ENCODE data around the gene PYGO2.
"Not testable (repeated sequence)": the region's sequence is repeated elsewhere in the genome, so short reads cannot be mapped to it uniquely, and the experiment has no call there.

PYGO2 gene

DNA sequence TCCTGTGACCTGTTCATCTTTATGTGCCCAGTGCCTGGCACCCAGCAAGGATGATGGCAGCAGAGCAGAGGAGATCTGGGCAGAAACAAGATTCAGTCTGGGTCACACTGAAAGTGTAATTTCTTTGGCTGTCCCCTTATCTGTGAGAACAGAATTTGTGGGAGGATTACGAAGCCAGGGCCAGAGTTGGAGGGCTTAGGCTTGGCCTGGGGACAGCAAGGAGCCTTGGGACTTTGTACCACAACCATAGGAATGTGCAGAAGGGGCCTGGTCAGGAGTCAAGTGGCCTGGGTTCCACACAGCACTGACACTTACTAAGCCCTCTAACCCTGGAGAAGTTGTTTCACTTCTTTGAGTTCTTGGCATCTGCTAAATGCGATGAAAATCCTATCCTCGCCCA is 37.9 kb downstream of the PYGO2 start:
- Histone ChIP-seq H3K4me1 (ENCODE audit: control insufficient read depth, insufficient read depth, low read length) (no peaks in the 10 kb centered on the region), H3K4me3 (ENCODE audit: low read length in 2 of 2) (no peak overlapping the region), H3K9me3 (ENCODE audit: control insufficient read depth in 2 of 2, low read length in 2 of 2) (no peaks in the 10 kb centered on the region), H3K9ac (ENCODE audit: low read length in 2 of 2) (no peak overlapping the region), H3K27ac (ENCODE audit: low read length) (no peak overlapping the region), H3K27me3 (ENCODE audit: control insufficient read depth in 1 of 2, insufficient read depth in 2 of 2, low read length in 2 of 2) (no peaks in the 10 kb centered on the region), H3K36me3 (ENCODE audit: control insufficient read depth in 2 of 2, insufficient read depth in 2 of 2, low read length in 2 of 2) (peaks cover 39 to 47% of the 10 kb centered on the region in 2 donors)

GRCh38 chr1:154913273-154913672 is 48.3 kb downstream of the PYGO2 start:
- H3K27ac ChIP-seq (ENCODE audit: low read length) = no peak overlapping the region
- no peak overlapping the region for H3K9ac ChIP-seq (ENCODE audit: low read length in 2 of 2)
- H3K27me3 ChIP-seq (ENCODE audit: control insufficient read depth in 1 of 2, insufficient read depth in 2 of 2, low read length in 2 of 2) = no peaks in the 10 kb centered on the region
- no peaks in the 10 kb centered on the region for H3K4me1 ChIP-seq (ENCODE audit: control insufficient read depth, insufficient read depth, low read length)
- no peaks in the 10 kb centered on the region for H3K9me3 ChIP-seq (ENCODE audit: control insufficient read depth in 2 of 2, low read length in 2 of 2)
- H3K4me3 ChIP-seq (ENCODE audit: low read length in 2 of 2) = no peak overlapping the region
- no peaks in the 10 kb centered on the region for H3K36me3 ChIP-seq (ENCODE audit: control insufficient read depth in 2 of 2, insufficient read depth in 2 of 2, low read length in 2 of 2)

DNA sequence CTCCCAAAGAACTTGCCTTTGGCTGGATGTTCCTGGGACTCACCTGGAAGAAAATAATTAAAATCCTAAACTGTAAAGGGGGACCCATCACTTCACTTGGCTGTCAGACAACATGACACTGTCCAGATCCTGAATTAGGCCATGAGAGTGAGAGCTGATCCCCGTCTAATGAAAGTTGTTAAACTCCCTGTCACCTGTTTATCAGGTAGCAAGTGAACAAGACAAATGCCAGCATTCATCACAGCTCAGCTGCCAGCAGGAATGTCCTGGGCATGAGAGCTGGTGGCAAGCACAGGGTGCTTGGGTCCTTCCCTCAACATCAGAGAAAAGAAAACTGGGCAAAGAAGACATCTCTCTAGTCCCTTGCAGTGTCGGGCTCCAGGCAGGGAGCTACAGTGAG is 48.8 kb downstream of the PYGO2 start:
- H3K4me1 ChIP-seq (ENCODE audit: control insufficient read depth, insufficient read depth, low read length) = no peaks in the 10 kb centered on the region
- H3K9me3 ChIP-seq (ENCODE audit: control insufficient read depth in 2 of 2, low read length in 2 of 2) = no peaks in the 10 kb centered on the region
- H3K4me3 ChIP-seq (ENCODE audit: low read length in 2 of 2) = no peak overlapping the region
- H3K27me3 ChIP-seq (ENCODE audit: control insufficient read depth in 1 of 2, insufficient read depth in 2 of 2, low read length in 2 of 2) = no peaks in the 10 kb centered on the region
- no peak overlapping the region for H3K9ac ChIP-seq (ENCODE audit: low read length in 2 of 2)
- no peak overlapping the region for H3K27ac ChIP-seq (ENCODE audit: low read length)
- no peaks in the 10 kb centered on the region for H3K36me3 ChIP-seq (ENCODE audit: control insufficient read depth in 2 of 2, insufficient read depth in 2 of 2, low read length in 2 of 2)

- H3K36me3 ChIP-seq (ENCODE audit: control insufficient read depth in 2 of 2, insufficient read depth in 2 of 2, low read length in 2 of 2) = no peaks in the 10 kb centered on the region
- H3K27me3 ChIP-seq (ENCODE audit: control insufficient read depth in 1 of 2, insufficient read depth in 2 of 2, low read length in 2 of 2) = no peaks in the 10 kb centered on the region
- no peak overlapping the region for H3K4me3 ChIP-seq (ENCODE audit: low read length in 2 of 2)
- no peaks in the 10 kb centered on the region for H3K9me3 ChIP-seq (ENCODE audit: control insufficient read depth in 2 of 2, low read length in 2 of 2)
- no peaks in the 10 kb centered on the region for H3K4me1 ChIP-seq (ENCODE audit: control insufficient read depth, insufficient read depth, low read length)
- H3K27ac ChIP-seq (ENCODE audit: low read length) = no peak overlapping the region
- H3K9ac ChIP-seq (ENCODE audit: low read length in 2 of 2) = no peak overlapping the region
These were observed 49.7 kb downstream of the PYGO2 start for GRCh38 chr1:154911691-154912550.

- no peaks in the 10 kb centered on the region for H3K36me3 ChIP-seq (ENCODE audit: control insufficient read depth in 2 of 2, insufficient read depth in 2 of 2, low read length in 2 of 2)
- H3K27ac ChIP-seq (ENCODE audit: low read length) = no peak overlapping the region
These were observed 50.7 kb downstream of the PYGO2 start for GRCh38 chr1:154910851-154911250.

DNA sequence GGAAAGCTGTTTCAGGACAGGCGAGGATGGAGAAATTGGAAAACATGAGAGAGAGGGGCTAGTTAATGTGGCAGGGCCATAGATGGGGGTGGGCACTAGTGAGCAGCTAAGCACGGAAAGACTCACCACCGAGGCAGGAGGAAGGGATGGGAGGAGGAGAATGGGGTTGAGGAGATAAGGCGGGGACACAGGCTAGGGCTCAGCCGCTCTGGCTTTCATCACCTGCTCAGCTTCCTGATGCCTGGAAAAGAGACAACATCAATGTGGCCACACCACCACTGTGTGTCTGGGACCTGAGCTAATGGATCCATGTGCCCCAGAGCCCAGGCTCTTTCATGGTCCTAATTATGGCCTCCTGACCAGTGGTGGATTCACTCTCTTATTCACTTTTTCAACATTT is 52.6 kb downstream of the PYGO2 start:
- Histone ChIP-seq H3K27me3 (ENCODE audit: control insufficient read depth in 1 of 2, insufficient read depth in 2 of 2, low read length in 2 of 2) (no peaks in the 10 kb centered on the region), H3K9ac (ENCODE audit: low read length in 2 of 2) (no peak overlapping the region), H3K9me3 (ENCODE audit: control insufficient read depth in 2 of 2, low read length in 2 of 2) (no peaks in the 10 kb centered on the region), H3K4me1 (ENCODE audit: control insufficient read depth, insufficient read depth, low read length) (no peaks in the 10 kb centered on the region), H3K36me3 (ENCODE audit: control insufficient read depth in 2 of 2, insufficient read depth in 2 of 2, low read length in 2 of 2) (no peaks in the 10 kb centered on the region), H3K4me3 (ENCODE audit: low read length in 2 of 2) (no peak overlapping the region), H3K27ac (ENCODE audit: low read length) (no peak overlapping the region)

More at GRCh38 chr1:154910851-154911250, 50.7 kb downstream of the PYGO2 start:
- no peaks in the 10 kb centered on the region for H3K4me1 ChIP-seq (ENCODE audit: control insufficient read depth, insufficient read depth, low read length)
- H3K4me3 ChIP-seq (ENCODE audit: low read length in 2 of 2) = no peak overlapping the region
- no peak overlapping the region for H3K9ac ChIP-seq (ENCODE audit: low read length in 2 of 2)
- H3K27me3 ChIP-seq (ENCODE audit: control insufficient read depth in 1 of 2, insufficient read depth in 2 of 2, low read length in 2 of 2) = no peaks in the 10 kb centered on the region
- no peaks in the 10 kb centered on the region for H3K9me3 ChIP-seq (ENCODE audit: control insufficient read depth in 2 of 2, low read length in 2 of 2)

- H3K9me3 ChIP-seq (ENCODE audit: control insufficient read depth in 2 of 2, low read length in 2 of 2); H3K36me3 ChIP-seq (ENCODE audit: control insufficient read depth in 2 of 2, insufficient read depth in 2 of 2, low read length in 2 of 2); H3K4me3 ChIP-seq (ENCODE audit: low read length in 2 of 2); H3K27ac ChIP-seq (ENCODE audit: low read length); H3K27me3 ChIP-seq (ENCODE audit: control insufficient read depth in 1 of 2, insufficient read depth in 2 of 2, low read length in 2 of 2); H3K9ac ChIP-seq (ENCODE audit: low read length in 2 of 2); H3K4me1 ChIP-seq (ENCODE audit: control insufficient read depth, insufficient read depth, low read length): not testable (repeated sequence)
These were observed 53.5 kb downstream of the PYGO2 start for GRCh38 chr1:154908129-154908528.
